ENCODE measurements around the gene UBA5. TPM values are rescaled to one million over a fixed set of nuclear protein-coding genes. Genes with fewer than 3 reads are reported as not detected.

The UBA5 gene
- total RNA-seq, 1 donor = 18.7 TPM

GRCh38 chr3:132721479-132722164, 61.5 kb downstream of the UBA5 start:
- Histone ChIP-seq H3K9me3 (ENCODE audit: low read depth, low read length) (no peaks in the 10 kb centered on the region), H3K4me3 (ENCODE audit: low read length) (peak overlapping the region; percentile 71), H3K27me3 (ENCODE audit: insufficient read depth, low read length) (no peaks in the 10 kb centered on the region), H3K4me1 (ENCODE audit: insufficient read depth, low read length) (peaks cover 23% of the 10 kb centered on the region)

GRCh38 chr3:132722165-132723023, 62.3 kb downstream of the UBA5 start, which contains the start of gene NPHP3:
Gene NPHP3, minus strand, starts transcription at chr3:132722409. Its CDS starts 54 bp downstream, at chr3:132722355.
- Histone ChIP-seq H3K4me1 (ENCODE audit: insufficient read depth, low read length) (peaks cover 23% of the 10 kb centered on the region), H3K4me3 (ENCODE audit: low read length) (peak within 1 kb of the TSS; percentile 71)

GRCh38 chr3:132723024-132723950, 63.2 kb downstream of the UBA5 start:
- H3K4me3 ChIP-seq (ENCODE audit: low read length) = peak overlapping the region; percentile 55
- no peaks in the 10 kb centered on the region for H3K27me3 ChIP-seq (ENCODE audit: insufficient read depth, low read length)
- H3K4me1 ChIP-seq (ENCODE audit: insufficient read depth, low read length) = peaks cover 23% of the 10 kb centered on the region
- no peaks in the 10 kb centered on the region for H3K9me3 ChIP-seq (ENCODE audit: low read depth, low read length)

More at GRCh38 chr3:132722165-132723023, 62.3 kb downstream of the UBA5 start, which contains the start of gene NPHP3:
- Histone ChIP-seq H3K9me3 (ENCODE audit: low read depth, low read length) (no peaks in the 10 kb centered on the region), H3K27me3 (ENCODE audit: insufficient read depth, low read length) (no peaks in the 10 kb centered on the region)

GRCh38 chr3:132726341-132726823, 66.3 kb downstream of the UBA5 start:
- Histone ChIP-seq H3K9me3 (ENCODE audit: low read depth, low read length) (no peaks in the 10 kb centered on the region), H3K4me3 (ENCODE audit: low read length) (no peak overlapping the region), H3K4me1 (ENCODE audit: insufficient read depth, low read length) (peaks cover 9% of the 10 kb centered on the region), H3K27me3 (ENCODE audit: insufficient read depth, low read length) (peaks cover 15% of the 10 kb centered on the region)

Other genes starting within 250 kb of the UBA5 start
- 17.7 TPM for gene DNAJC13, start 242.8 kb upstream of the UBA5 start, total RNA-seq
- gene ACKR4, start 63.1 kb upstream of the UBA5 start, total RNA-seq = 0.31 TPM
- gene ACAD11, start 520 bp upstream of the UBA5 start, total RNA-seq = 29.8 TPM
- gene NPHP3, start 62.1 kb downstream of the UBA5 start, total RNA-seq = 27.3 TPM

All from mononuclear cell (primary cell).